Fibroblast of villous mesenchyme (primary cell): ENCODE results near the gene SKIC3. TPM values are rescaled to one million over a fixed set of nuclear protein-coding genes. Genes with fewer than 3 reads are reported as not detected.

Experiments used
- DNase-seq: peaks from one replicate; pipeline ENCODE4 v3.0.0-alpha.2; 2010; ENCODE audit warnings: low read depth
- H3K4me3 ChIP-seq: 2 replicates; pipeline ENCODE4 v1.5.1; 2011; ENCODE audit warnings: low read depth, mild to moderate bottlenecking, low read length
- CTCF ChIP-seq: IDR thresholded peaks from 2 replicates; pipeline ENCODE4 v1.5.1; 2012; ENCODE audit warnings: low read depth, mild to moderate bottlenecking, low read length; ENCODE audit not compliant: insufficient read depth
- total RNA-seq: library from RNA; depleted of rRNA; stranded (reverse); fragments of >200 nt; gene quantifications from 2 replicates; pipeline ENCODE4 v1.2.3, GENCODE V29; 2012

The SKIC3 gene
- total RNA-seq, 1 donor, result 191 TPM

GRCh38 chr5:95533106-95533505 lies 21.7 kb downstream of the SKIC3 start:
- no peak for DNase-seq
- no peak for TF ChIP-seq CTCF
- no peak overlapping the region for H3K4me3 ChIP-seq

- DNase-seq, result no peak
- no peak overlapping the region for H3K4me3 ChIP-seq
- TF ChIP-seq CTCF, result no peak
Observed at GRCh38 chr5:95532415-95532814, 22.4 kb downstream of the SKIC3 start.

GRCh38 chr5:95531491-95531890 lies 23.3 kb downstream of the SKIC3 start:
- DNase-seq, result no peak
- no peak for TF ChIP-seq CTCF
- H3K4me3 ChIP-seq, result no peak overlapping the region

- DNase-seq, result peak; percentile 67
- no peak for TF ChIP-seq CTCF
- no peak overlapping the region for H3K4me3 ChIP-seq
Observed at GRCh38 chr5:95530416-95530815, 24.4 kb downstream of the SKIC3 start.

GRCh38 chr5:95528565-95528964 lies 26.2 kb downstream of the SKIC3 start:
- TF ChIP-seq CTCF, result no peak
- DNase-seq, result no peak
- no peak overlapping the region for H3K4me3 ChIP-seq

- no peak overlapping the region for H3K4me3 ChIP-seq
- no peak for TF ChIP-seq CTCF
- DNase-seq, result no peak
Observed at GRCh38 chr5:95526871-95527270, 27.9 kb downstream of the SKIC3 start.

GRCh38 chr5:95524423-95524822 lies 30.4 kb downstream of the SKIC3 start:
- no peak overlapping the region for H3K4me3 ChIP-seq
- DNase-seq, result no peak
- no peak for TF ChIP-seq CTCF
